Ishikawa (cell line): ENCODE measurements around the gene KRT85.

Experiments
- CEBPB ChIP-seq: IDR thresholded peaks from 2 replicates; pipeline ENCODE4 v1.6.1; 2012
- CREB1 ChIP-seq: IDR thresholded peaks from 2 replicates; pipeline ENCODE4 v1.6.1; 2012; ENCODE audit warnings: low read depth
- EGR1 ChIP-seq: IDR thresholded peaks from 2 replicates; pipeline ENCODE4 v1.6.1; 2012
- EP300 ChIP-seq: IDR thresholded peaks from 2 replicates; pipeline ENCODE4 v1.6.1; 2012; ENCODE audit warnings: borderline replicate concordance
- FOXM1 ChIP-seq: IDR thresholded peaks from 2 replicates; pipeline ENCODE4 v1.6.1; 2012; ENCODE audit warnings: low read depth, borderline replicate concordance
- NFIC ChIP-seq: IDR thresholded peaks from 2 replicates; pipeline ENCODE4 v1.6.1; 2012
- RAD21 ChIP-seq: IDR thresholded peaks from 2 replicates; pipeline ENCODE4 v1.6.1; 2012; ENCODE audit warnings: low read depth
- TAF1 ChIP-seq: IDR thresholded peaks from 2 replicates; pipeline ENCODE4 v1.6.1; 2012; ENCODE audit warnings: low read depth, mild to moderate bottlenecking
- TCF12 ChIP-seq: IDR thresholded peaks from 2 replicates; pipeline ENCODE4 v1.6.1; 2012; ENCODE audit warnings: low read depth
- TEAD4 ChIP-seq: IDR thresholded peaks from 2 replicates; pipeline ENCODE4 v1.6.1; 2012
- YY1 ChIP-seq: IDR thresholded peaks from 2 replicates; pipeline ENCODE4 v1.6.1; 2012; ENCODE audit warnings: low read depth
- ZBTB7A ChIP-seq: IDR thresholded peaks from 2 replicates; pipeline ENCODE4 v1.6.1; 2012; ENCODE audit warnings: low read depth
- TF ChIP-seq, protein P1 (sequence below): IDR thresholded peaks from 2 replicates; pipeline ENCODE4 v1.6.1; 2012
- TF ChIP-seq, protein P2 (sequence below): IDR thresholded peaks from 2 replicates; pipeline ENCODE4 v1.6.1; 2012
- TF ChIP-seq, protein P3 (sequence below): IDR thresholded peaks from 2 replicates; pipeline ENCODE4 v1.6.1; 2012; ENCODE audit warnings: low read depth, mild to moderate bottlenecking

Gene KRT85

DNA sequence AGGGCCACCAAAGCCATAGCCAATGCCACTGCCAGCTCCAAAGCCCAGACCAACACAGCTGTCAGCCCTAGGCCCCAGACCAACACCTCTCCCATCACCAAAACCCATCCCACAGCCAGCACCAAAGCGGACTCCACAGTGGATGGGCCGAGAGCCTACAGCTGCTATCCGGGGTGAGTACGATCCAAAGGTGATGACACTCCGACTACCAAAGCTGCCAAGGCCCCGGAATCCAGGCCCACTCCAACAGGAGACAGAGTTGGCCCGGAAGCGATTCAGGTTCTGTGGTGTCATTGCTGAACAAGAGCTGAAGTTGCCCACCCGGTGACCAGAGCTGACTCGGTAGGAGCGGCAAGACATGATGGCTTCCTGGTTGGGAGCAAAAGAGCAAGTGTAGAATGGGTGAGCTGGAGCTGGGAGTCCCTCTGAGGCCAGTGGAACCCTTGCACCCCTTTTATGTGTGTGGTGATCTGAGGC, 18.0 kb upstream of the KRT85 start, which contains the start of gene KRT84:
TSS of gene KRT84 (minus strand) at position 427 of the 477 bp plus-strand sequence. CDS start at position 360, 67 bp downstream.
- TF ChIP-seq, protein P1, sequence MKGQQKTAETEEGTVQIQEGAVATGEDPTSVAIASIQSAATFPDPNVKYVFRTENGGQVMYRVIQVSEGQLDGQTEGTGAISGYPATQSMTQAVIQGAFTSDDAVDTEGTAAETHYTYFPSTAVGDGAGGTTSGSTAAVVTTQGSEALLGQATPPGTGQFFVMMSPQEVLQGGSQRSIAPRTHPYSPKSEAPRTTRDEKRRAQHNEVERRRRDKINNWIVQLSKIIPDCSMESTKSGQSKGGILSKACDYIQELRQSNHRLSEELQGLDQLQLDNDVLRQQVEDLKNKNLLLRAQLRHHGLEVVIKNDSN, result no peak
- TF ChIP-seq, protein P2, sequence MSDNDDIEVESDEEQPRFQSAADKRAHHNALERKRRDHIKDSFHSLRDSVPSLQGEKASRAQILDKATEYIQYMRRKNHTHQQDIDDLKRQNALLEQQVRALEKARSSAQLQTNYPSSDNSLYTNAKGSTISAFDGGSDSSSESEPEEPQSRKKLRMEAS, result no peak
- TF ChIP-seq TAF1 (no peak), FOXM1 (no peak)

DNA sequence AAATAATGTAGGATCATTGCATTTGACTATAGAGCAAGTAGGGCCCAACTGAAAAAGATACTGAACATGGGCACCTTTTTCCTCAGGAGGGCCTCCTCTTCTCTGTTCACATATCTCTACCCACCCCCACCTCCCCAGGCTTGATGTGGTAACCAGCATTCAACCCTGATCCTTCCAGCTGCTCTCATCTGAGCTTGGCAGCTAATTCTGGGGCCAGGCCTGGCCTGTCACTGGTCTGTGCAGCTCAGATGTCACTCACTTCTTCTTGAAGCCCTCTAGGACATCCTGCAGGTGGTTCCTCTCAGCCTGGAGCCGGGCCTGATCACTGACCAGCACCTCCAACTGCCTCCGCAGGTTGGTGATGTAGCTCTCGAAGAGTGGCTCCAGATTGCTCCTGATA, 16.1 kb upstream of the KRT85 start:
- TF ChIP-seq CREB1 (no peak), YY1 (no peak), FOXM1 (no peak), ZBTB7A (no peak), NFIC (no peak), TCF12 (no peak), EP300 (no peak), RAD21 (no peak), EGR1 (no peak), TEAD4 (no peak), CEBPB (no peak), TAF1 (no peak)
- TF ChIP-seq, protein P3, sequence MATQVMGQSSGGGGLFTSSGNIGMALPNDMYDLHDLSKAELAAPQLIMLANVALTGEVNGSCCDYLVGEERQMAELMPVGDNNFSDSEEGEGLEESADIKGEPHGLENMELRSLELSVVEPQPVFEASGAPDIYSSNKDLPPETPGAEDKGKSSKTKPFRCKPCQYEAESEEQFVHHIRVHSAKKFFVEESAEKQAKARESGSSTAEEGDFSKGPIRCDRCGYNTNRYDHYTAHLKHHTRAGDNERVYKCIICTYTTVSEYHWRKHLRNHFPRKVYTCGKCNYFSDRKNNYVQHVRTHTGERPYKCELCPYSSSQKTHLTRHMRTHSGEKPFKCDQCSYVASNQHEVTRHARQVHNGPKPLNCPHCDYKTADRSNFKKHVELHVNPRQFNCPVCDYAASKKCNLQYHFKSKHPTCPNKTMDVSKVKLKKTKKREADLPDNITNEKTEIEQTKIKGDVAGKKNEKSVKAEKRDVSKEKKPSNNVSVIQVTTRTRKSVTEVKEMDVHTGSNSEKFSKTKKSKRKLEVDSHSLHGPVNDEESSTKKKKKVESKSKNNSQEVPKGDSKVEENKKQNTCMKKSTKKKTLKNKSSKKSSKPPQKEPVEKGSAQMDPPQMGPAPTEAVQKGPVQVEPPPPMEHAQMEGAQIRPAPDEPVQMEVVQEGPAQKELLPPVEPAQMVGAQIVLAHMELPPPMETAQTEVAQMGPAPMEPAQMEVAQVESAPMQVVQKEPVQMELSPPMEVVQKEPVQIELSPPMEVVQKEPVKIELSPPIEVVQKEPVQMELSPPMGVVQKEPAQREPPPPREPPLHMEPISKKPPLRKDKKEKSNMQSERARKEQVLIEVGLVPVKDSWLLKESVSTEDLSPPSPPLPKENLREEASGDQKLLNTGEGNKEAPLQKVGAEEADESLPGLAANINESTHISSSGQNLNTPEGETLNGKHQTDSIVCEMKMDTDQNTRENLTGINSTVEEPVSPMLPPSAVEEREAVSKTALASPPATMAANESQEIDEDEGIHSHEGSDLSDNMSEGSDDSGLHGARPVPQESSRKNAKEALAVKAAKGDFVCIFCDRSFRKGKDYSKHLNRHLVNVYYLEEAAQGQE, result no peak
- TF ChIP-seq, protein P1, result no peak
- TF ChIP-seq, protein P2, result no peak

DNA sequence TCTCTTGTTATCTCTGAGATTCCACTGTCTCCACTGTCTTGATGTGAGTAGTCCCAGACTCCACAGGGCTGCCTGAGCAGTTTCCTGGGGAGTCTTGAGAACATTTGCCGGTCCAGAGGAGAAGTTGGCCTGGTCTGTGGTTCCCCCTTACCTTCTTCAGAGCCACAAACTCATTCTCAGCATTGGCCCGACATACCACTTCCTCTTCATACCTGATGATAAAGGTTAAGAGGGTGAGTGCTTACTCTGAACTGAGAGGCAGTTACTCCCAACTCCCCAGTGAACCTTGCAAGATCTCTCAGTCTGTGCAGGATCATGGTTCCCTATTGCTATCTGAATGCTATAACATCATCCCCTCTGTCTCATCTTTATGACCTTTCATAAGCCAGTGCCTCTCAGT, 15.6 kb upstream of the KRT85 start:
- TF ChIP-seq, protein P3, result no peak
- TF ChIP-seq TCF12, result no peak
- no peak for TF ChIP-seq FOXM1
- no peak for TF ChIP-seq CEBPB
- TF ChIP-seq, protein P1, result no peak
- no peak for TF ChIP-seq EGR1
- no peak for TF ChIP-seq TEAD4
- TF ChIP-seq NFIC, result no peak
- no peak for TF ChIP-seq EP300
- no peak for TF ChIP-seq CREB1
- TF ChIP-seq RAD21, result no peak
- TF ChIP-seq YY1, result no peak
- TF ChIP-seq, protein P2, result no peak
- no peak for TF ChIP-seq ZBTB7A
- TF ChIP-seq TAF1, result no peak

DNA sequence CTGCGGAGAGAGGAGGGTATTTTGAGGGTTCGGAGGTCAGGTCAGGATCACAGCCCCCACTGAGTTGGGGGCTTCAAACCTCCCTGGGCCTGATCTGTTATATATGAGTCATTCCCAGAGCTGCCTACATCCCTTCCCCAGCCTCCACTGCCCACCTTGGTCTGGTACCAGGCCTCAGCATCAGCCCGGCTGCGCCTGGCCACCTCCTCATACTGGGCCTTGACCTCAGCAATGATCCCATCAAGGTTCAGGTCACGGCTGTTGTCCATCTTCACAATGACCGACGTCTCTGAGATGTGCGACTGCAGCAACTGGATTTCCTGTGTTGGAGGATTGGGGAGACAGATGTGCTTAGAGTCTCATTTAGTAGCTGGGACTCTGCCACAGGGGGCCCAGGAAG, 13.9 kb upstream of the KRT85 start:
- TF ChIP-seq, protein P2, result no peak
- TF ChIP-seq ZBTB7A, result no peak
- TF ChIP-seq YY1, result no peak
- no peak for TF ChIP-seq TEAD4
- no peak for TF ChIP-seq CEBPB
- TF ChIP-seq TCF12, result no peak
- TF ChIP-seq, protein P3, result no peak
- TF ChIP-seq EGR1, result no peak
- TF ChIP-seq RAD21, result no peak
